AG08396 (cell line): ENCODE measurements around the gene LMAN2.

ENCODE experiments used
- DNase-seq: peaks from one replicate; pipeline ENCODE4 v3.0.0; 2012; ENCODE audit warnings: low spot score, mixed read lengths

Gene LMAN2, protein sequence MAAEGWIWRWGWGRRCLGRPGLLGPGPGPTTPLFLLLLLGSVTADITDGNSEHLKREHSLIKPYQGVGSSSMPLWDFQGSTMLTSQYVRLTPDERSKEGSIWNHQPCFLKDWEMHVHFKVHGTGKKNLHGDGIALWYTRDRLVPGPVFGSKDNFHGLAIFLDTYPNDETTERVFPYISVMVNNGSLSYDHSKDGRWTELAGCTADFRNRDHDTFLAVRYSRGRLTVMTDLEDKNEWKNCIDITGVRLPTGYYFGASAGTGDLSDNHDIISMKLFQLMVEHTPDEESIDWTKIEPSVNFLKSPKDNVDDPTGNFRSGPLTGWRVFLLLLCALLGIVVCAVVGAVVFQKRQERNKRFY

DNA sequence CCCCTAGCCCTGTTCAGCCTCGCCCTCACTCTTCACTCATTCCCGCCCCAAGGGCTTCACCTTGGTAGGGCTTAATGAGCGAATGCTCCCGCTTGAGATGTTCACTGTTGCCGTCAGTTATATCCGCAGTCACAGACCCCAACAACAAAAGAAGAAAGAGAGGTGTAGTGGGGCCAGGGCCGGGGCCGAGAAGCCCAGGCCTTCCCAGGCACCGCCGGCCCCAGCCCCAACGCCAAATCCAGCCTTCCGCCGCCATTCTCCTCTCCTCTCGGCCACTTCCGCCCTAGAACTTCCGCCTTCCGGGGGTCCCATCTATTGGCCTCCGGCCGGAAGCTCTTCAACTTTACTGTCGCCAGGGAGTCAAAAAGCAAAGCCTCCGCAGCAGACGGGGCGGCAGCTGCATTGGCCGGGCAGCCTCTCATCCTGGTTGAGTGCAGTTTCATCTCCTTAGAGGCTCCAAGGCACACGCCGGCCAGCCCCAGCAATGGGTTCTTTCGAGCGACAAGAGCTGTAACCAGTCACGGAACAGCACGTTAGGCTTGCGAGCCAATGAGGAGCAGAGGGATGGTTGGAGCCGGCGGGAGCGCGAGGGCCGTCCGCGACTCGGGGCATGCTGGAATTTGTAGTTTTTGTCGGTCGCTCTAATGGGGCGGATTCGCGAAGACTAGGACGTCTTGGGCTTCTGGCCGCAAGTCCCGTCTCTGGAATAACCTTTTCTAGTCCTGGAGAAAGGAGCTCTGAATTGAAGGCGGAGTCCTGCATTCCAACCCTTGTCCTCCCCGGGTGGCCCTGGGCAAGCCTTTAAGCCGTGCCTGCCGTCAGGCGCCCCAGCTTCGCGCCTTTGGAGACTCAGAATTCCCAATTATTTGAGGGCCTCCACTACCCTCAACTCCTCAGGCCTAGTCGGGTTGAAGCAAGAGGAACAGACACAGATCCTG lies at the start of gene LMAN2:
Gene LMAN2 (minus strand): TSS at position 277 of the 938 bp plus-strand sequence. CDS start 21 bp downstream, at position 256.
- peak; percentile 97 for DNase-seq

DNA sequence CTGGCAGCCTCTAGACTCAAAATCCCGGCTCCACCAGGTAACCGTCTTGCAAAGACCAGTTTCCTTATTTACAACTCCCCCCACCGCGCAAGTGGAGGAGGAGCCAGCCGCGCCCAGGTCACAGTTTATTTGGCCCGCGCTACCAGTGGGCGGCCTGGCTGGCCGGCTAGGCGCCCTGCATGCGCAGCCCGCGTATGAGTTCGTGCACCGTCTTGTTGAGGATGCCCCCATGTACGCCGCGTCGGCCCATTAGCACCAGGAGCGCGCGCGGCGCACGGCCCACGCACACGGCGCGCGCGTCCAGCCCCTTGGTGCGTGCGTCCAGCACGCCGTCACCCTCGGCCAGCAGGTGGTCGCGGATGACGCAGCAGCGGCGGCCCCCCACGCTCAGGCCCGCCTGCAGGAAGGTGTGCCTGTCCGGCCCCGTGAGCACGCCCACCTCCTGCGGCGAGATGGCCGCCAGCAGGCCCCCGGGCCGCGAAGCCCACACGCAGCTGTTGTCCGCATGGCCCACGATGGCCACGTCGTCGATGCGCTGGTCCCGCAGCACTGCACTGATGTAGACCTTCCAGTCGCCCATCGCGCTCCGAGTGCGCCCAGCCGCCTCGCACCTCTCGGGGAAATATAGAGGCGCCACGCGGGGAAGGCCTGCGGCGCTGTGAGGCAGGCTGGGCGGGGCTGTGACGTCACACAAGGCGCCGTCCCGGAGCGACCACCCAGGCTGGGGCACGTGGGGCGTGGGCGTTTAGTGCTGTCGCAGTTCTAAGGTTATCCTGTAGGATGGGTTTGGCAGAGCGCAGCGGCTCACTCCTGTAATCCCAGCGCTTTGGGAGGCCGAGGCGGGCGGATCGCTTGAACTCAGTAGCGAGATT lies 48.8 kb upstream of the LMAN2 start, which contains the start of gene PFN3:
Gene PFN3 (minus strand): TSS at position 665 of the 872 bp plus-strand sequence. CDS start 85 bp downstream, at position 580.
- no peak for DNase-seq

DNA sequence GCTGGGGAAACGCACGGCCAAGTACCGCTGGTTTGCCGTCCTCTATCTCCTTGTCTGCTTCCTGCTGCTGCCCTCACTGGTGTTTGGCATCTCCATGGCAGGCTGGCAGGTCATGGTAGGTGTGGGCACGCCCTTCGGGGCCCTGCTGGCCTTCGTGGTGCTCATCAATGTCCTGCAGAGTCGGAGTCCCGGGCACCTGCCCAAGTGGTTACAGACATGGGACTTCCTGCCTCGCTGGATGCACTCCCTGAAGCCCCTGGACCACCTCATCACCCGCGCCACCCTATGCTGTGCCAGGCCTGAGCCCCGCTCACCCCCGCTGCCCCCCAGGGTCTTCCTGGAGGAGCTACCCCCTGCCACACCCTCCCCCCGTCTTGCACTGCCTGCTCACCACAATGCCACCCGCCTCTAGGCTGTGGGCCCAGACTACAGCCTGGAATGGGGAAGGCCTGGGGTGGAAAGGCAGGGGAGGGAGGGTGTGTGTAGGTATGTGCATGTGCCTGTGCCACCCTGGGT lies 46.5 kb upstream of the LMAN2 start:
- no peak for DNase-seq

DNA sequence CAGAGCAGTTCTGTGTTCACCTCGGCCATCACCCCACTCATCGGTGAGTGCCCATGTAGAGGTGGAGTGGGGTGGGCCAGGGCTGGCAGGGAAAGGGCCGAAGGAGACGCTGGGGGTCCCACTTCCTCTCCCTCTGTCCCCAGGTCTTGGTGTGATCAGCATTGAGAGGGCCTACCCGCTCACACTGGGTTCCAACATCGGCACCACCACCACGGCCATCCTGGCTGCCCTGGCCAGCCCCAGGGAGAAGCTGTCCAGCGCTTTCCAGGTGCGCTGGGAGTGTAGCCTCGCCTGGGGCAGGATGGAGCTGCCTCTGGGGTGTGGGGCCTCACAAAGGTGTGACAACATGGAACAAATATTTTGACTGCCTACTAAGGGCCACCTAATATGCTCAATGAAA lies 45.3 kb upstream of the LMAN2 start:
- DNase-seq: no peak

DNA sequence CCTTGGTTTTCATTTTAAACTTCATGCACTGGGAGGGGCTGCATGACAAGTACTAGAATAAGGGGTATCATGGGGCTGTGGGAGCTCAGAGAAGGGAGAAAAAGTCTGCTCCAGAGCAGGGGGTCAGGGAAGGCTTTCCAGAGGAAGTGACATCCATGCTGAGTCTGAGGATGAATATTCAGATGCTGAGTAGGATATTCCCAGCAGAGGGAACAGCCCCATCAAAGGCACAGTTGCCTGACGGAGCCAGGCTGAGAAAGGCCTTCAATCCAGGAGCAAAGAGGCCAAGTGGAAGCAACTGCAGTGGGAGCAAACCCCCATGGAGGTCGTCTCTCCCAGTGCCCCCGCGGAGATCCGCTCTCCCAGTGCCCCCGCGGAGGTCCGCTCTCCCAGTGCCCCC lies 44.6 kb upstream of the LMAN2 start:
- DNase-seq: no peak

DNA sequence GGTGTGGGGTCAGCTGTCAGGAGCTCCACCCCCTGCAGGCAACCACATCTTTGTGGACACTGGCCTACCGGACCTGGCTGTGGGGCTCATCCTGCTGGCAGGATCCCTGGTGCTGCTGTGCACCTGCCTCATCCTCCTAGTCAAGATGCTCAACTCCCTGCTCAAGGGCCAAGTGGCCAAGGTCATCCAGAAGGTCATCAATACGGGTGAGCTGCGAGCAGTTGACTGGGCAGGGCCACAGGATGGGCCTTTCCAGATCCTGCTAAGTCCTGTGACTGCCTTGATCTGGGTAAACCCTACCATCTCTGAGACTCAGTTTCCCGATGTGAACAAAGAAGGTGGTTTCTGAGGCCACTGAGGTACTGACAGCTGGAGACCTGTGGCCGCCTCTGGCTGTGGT lies 42.5 kb upstream of the LMAN2 start:
- no peak for DNase-seq

DNA sequence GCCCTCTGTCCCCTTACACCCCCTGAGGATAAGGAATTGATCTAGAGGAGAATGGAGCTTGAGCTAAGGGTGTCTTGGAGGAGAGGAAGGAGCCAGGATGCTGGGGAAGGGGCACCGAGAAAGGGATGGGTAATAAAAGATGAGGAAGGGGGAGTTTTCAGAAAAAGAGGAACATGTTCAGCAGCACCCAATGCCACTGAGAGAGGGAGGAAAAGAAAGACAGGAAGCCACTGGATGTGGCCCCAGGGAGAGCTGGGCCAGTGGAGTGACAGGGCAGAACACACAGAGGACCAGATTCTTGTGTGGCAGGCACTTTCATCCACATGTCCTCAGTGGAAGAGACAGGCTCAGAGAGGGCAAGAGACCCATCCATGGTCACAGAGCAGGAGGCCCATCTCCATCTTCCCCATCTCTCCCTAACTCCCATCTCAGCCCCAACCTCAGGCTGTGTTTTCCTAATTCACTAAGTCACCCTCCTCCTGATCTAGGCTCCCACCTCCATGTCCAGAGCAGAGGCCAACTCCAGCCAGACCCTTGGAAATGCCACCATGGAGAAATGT lies 41.8 kb upstream of the LMAN2 start:
- DNase-seq: no peak

DNA sequence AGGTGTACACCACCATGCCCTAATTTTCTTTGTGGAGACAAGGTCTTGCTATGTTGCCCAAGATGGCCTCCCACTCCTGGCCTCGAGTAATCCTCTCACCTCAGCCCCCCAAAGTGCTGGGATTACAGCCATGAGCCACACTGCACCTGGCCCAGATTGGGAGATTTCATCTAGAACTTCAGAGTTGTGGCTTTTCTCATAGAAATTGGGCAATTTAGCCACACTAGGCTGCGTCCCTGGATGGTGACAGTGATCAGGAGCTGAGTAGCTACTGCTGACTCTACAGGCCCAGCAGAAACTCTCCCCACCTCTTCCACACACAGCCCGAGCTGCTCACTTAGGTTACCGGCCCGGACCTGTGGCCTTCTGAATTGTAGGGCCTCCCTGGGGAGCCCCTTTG lies 41.3 kb upstream of the LMAN2 start:
- DNase-seq: no peak

DNA sequence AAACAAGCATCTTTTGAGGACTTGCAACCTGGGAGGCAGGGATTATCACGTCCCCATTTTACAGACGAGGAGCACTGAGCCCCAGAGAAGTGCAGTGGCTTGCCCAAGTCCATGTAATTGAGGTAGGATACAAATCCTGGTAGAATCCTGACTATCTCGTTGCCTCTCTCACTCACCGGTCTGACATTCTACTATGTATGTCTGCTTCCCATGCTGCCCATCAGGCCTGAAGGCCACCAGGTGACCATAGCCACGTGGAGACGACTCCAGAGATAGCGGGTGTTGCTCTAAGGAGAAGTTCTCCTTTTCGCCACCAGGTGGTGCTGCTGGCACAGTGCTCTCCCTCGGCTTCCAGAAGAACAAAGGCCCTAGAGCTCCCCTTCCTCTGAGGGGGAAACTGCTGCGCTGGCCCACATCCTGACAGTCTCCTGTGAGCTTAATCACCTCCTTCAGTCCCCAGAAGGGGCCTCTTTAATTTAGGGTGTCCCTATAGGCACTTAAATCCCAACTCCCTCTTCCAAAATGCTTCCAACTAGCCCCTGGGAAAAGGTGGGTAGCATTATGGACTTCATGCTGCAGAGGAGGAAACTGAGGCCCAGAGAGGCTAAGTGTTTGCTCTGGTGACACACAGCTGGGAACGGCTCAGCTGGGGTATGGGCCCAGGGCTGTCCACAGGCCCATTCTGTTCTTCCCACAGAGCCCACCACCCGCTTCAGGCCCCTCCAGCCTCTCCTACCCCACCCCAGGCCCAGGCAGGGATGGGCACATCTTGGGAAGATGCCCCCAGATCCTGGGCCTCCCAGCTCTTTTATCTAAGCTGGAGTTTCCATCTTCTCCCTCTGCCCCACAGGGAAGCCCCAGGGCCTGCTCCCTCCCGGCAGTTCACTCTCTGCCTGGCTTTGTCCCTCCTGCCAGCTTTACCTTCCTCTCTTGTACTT lies 39.2 kb upstream of the LMAN2 start:
- DNase-seq: peak; percentile 91

DNA sequence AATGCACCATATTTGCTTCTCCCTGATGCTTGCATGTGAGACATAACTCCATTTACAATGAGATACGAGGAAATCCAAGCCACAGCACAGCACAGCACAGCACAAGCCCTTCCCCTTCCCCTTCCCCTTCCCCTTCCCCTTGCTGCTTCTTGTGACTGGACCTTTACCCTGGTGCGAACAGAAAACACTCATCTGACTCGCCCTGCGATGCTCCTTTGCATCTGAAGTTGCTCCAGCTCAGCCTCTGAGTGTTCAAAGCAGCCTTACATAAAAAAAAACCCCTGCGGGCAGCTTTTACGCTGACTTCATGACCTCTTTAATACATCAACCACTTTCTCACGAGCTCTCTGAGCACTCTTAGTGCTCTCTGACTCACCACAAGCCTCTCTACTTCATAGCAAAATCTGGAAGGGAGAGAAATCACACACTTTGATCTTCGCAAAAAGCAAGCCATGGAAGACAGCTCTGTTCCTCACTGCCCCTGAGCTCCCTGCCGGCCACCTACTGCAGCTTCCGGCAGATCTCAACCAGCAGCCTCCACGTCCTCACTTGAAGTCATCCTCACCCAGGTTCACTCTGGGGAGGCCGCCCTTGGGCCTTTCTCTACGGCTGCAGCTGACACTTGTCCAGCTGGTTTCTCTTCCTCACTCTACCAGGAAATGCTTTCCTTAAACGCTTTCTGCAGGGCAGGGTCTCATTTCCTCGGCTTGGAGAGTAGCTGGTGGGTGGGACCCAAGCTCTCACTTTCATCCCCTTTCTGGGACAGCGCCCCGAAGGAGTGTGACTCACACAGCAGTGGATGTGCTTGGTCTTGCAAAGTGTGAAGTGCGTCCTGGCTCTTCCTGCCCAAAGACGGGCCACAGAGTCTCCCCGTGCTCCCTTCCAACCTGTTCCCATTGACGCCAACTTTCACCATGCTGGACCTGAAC lies 38.0 kb upstream of the LMAN2 start:
- DNase-seq: peak; percentile 86

DNA sequence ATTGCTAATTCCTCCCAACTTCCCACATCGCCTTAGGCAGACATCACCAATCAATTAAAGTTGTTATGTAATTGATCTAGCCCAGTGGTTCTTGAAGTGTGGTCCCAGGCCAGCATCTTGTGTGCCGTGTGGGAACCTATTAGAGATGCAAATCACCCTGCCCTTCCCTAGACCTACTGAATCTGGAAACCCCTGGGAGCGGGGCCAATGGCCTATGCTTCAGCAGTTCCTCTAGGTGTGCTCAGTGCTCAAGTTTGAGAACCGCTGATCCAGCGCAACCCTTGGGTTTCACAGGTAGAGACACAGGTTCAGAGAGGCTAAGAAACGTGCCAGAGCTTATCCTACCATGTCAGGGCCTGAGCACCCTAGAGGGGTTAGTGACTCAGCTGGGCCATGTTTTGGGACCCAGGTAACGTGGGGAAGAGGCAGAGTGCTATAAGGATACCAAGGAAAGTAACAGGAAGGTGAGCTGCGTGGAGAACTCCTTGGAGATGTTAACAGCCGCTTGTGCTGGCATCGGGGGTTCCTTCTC lies 37.1 kb upstream of the LMAN2 start:
- DNase-seq: no peak

DNA sequence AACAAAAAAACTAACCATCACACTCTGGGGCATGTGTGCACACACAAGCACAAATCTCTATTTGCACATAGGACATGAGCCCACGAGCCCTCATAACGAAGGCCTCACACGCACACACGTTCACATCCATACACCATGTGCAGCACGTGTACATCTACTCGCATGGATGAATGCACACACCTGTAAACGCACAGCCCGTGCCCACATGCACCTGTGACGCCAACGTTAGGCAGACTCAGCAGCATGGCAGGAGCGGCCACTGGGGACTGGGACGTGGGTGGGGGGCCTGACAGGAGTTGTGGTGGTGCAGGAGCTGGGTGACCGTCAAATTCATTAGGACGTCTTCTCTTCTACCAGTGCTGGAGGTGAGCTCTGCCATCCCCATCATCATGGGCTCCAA lies 35.9 kb upstream of the LMAN2 start:
- DNase-seq: no peak

DNA sequence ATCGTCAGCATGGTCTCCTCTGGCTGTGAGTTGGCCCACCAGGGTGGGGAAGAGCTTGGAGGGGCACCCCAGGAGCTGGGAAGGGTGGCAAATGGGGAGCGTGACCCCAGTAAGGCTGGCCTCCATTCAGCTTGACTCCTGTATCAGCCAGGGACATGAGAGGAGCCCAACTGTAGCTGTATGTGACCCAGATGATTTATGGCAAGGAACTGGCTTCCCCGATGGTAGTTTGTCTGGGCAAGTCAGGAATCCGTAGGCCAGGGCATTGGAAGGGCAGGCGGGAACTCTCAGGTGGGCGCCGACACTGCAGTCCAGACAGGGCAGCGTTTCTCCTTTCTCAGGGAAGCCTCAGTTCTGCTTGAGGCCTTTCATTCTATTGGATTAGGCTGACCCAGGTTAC lies 35.1 kb upstream of the LMAN2 start:
- DNase-seq: no peak

DNA sequence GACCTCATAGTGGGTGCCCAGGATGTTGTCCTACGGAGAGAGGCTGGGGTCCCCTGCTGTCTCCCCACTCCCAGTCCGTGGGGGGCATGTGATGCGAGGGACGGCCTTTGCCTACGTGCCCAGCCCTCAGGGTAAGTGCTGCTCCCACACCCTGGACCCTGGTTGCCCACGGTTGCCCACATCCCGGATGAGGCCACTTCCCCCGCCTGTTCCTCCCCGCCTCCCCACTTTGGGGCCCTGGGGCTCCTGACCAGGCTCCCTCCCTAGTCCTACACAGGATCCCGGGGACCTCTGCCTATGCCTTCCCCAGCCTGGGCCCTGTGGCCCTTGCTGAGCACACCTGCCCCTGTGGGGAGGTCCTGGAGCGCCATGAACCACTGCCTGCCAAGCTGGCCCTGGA lies 34.3 kb upstream of the LMAN2 start:
- DNase-seq: no peak

DNA sequence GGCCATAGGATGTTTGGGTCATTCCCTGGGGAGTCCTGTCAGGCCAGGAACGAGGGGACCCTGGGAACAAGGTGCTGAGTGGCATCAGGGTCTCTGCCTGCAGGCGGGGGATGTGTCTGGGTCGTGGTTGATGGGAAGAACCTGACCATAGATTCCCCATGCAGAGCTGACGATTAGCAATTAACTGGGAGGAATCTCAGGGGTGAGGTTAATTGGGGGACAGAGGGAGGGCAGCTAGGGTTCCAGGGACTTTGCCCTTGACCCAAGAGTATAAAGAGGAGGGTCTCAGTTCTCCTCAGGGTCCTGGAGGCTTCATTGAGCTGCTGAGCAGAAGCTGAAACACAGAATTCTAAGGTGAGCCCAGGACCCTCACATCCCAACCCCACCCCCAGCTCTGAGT lies 32.7 kb upstream of the LMAN2 start, which contains the start of gene SLC34A1:
Gene SLC34A1 (plus strand): TSS at position 301 of the 400 bp plus-strand sequence. CDS start 1,308 bp downstream, outside the sequence.
- no peak for DNase-seq

DNA sequence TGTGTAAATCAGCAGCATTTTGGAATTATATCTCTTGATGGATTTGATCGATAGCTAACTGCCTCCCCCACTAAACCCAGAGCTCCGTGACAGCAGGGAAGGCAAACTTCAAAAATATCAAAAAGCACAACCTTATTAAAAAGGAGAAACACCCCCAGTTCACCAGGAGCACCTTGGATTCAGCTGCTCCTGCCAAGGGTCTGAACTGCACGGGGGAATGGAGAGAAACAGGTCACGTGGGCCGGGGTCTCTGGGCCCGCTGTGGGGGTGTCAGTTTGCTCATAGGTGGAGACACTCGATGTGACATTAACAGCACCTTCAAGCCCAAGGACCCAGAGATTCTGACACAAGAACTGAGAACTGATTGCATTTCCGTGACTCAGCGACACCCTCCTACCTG lies 31.7 kb upstream of the LMAN2 start:
- no peak for DNase-seq

DNA sequence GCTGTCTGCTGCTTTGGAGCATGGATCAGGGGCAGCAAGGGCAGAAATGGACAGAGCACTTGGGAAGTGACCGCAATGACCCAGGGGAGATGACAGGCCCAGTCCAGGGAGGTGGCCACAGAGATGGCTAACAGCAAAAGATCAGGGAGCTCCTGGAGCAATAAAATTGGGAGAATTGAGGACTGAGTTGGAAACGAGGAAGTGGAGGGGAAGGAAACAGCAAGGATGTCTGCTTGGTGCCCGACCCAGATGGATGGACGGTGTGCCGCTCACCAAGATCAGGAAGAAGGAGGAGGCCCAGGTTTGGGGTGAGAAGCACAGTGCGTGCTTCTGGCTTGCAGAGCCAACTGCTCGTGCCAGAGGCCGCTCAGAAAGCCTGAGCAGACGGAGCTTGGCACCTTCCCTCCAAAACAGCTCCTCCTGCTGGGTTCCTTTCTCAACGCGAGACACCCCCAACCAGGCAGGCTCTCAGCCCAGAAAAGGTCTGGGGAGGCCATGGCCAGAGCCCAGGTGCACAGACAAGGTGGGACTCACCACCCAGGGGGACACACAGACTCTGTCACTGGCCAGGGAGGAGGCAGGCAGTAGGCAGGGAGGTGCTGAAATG lies 31.1 kb upstream of the LMAN2 start:
- no peak for DNase-seq

DNA sequence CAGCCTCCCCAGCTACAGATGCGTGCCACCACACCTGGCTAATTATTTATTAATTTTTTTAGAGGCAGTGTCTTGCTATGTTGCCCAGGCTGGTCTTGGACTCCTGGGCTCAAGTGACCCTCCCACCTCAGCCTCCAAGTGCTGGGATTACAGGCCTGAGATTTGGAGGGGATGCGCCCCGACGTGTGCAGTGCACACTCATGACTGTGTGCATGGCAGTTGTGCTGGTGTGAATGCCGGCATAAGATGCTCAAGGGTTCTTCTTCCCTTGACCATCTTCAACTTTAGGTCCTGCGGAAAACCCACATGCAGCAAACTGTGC lies 29.3 kb upstream of the LMAN2 start:
- no peak for DNase-seq
